Placental epithelial cell (primary cell): ENCODE results near the gene UNC5CL. TPM values are rescaled to one million over a fixed set of nuclear protein-coding genes. Genes with fewer than 3 reads are reported as not detected.

ENCODE experiments used
- total RNA-seq: library from RNA; depleted of rRNA; stranded (reverse); fragments of >200 nt; gene quantifications from 2 replicates; pipeline ENCODE4 v1.2.3, GENCODE V29; 2012

UNC5CL gene, protein sequence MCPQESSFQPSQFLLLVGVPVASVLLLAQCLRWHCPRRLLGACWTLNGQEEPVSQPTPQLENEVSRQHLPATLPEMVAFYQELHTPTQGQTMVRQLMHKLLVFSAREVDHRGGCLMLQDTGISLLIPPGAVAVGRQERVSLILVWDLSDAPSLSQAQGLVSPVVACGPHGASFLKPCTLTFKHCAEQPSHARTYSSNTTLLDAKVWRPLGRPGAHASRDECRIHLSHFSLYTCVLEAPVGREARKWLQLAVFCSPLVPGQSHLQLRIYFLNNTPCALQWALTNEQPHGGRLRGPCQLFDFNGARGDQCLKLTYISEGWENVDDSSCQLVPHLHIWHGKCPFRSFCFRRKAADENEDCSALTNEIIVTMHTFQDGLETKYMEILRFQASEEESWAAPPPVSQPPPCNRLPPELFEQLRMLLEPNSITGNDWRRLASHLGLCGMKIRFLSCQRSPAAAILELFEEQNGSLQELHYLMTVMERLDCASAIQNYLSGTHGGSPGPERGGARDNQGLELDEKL
- 0.22 and 0.39 TPM in 2 replicates for total RNA-seq

DNA sequence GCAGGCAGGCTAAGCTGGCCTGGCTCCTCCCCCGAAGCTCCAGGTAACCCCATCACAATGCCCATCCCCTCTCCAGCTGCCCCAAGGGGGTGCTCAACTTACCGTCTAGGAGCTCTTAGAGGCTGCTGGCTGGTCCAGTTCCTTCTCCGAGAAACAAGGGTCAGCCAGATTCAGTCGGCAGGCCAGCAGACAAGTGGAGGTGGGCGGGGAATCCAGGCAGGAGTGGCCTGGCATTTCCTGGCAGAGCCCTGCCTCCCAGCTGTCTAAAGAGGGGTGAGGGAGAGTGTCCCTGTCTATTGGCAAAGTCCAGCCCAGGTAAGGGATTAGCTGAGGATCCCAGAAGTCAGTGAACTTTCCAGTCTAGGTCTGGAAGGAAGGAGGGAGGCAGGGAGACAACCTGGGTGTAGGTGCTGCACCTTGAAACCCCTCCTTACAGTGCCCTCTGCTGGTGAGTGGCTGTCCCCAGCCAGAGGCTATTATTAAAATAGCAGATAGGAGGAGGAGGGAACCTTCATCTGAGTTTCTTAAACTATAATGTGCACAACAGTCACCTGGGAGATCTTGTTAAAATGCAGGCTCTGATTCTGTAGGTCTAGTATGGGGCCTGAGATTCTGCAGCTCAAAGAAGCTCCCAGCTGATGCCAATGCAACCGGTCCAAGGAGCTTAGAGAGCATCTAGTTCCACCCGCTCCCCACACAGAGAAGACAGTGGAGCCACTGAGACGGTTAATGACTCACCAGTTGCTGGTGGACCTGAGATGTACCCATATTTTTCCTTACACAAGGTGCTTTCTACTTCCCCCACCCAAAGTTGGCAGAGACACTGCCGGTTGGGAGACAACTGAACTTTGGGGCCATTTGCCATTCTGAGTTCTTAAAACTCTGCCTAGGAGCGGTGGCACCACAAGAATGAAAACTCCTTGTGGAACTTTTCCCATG, at the start of gene UNC5CL:
Gene UNC5CL, minus strand, starts transcription at position 162 of the 939 bp plus-strand sequence. CDS start 4,147 bp downstream, outside the sequence.

DNA sequence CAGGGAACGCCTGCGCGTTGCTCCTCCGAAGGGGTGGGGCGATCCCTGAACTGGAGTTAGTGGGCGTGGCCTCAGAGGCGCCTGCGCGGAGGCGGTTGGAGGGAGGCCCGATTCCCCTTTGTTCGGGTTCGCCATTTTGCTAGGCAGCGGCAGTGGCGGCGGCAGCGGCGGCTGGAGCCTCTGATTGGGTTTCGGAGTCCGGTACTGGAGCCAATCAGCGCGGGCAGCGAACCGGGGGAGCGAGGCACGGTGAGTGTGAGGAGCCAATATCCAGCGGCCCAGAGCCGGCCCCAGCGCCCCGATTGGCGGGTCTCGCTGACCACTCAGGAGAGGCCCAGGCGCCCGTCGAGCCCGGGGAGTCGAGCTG, 33.8 kb upstream of the UNC5CL start, which contains the start of gene NFYA:
Gene NFYA, plus strand, starts transcription at position 139 of the 367 bp plus-strand sequence. CDS start 6,116 bp downstream, outside the sequence.

DNA sequence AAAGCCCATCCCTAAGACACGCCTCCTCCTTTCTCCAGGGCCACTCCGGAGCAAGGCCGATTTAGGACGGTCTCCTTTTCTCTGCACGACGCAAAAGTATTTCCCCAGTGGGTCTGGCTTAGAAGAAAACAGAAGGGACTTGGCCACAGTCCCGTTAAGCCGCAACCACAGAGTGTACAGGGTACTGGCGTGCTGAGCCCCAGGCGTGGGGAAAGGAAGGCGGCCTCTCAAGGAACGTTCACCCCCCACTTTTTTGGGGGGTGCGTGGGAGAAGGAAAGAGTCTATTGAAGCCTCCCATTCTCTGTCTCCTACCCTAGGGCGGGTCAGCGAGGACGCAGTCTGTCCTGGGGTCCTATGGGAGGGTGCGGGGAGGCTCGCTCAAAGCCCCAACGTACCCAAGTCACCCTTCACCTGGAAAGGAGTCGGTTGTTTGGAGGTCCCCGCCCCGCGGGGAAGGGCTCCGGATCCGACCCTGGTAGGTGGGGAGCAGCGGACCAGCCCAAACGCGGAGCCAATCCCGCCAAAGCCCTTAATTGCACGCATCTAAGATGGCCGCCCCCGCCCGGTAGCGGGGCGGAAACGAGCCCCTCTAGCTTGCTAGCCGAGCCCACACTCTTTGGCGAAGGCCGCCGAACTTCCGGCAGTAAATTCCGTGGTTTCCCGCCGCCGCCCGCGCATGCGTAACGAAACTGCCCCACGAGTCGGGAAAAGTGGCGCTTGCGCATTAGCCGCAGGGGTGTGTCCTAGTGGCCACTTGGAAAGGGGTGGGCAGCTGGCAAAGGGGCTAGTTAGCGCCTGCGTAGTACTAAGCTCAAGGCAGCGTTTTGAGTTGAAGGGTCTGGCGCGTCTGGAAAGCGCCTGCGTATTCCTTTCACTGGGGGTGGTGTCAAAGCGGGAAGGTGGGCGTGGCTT, 33.2 kb upstream of the UNC5CL start, which contains the start of gene OARD1:
Gene OARD1, minus strand, starts transcription at position 434 of the 913 bp plus-strand sequence. CDS start 722 bp downstream, outside the sequence.

DNA sequence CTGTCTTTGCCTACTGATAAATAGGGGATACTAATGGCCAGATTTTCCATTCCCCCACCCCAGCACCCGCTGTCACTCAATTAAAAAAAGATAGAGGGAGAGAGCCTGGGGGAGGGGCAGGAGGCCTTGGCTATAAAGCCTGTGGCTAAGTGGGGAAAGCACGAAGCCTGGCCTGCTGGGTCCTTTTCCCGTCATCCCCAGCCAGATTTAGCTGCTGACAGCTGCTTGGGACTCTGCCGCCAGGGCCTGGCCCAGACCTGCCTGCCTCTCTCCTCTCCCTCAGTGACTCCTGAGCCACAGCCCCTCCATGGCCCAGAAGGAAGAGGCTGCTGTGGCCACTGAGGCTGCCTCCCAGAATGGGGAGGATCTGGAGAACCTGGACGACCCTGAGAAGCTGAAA, 14.0 kb upstream of the UNC5CL start, which contains the start of gene APOBEC2:
Gene APOBEC2, plus strand, starts transcription at position 162 of the 400 bp plus-strand sequence. Its CDS starts 146 bp downstream, at position 308.

DNA sequence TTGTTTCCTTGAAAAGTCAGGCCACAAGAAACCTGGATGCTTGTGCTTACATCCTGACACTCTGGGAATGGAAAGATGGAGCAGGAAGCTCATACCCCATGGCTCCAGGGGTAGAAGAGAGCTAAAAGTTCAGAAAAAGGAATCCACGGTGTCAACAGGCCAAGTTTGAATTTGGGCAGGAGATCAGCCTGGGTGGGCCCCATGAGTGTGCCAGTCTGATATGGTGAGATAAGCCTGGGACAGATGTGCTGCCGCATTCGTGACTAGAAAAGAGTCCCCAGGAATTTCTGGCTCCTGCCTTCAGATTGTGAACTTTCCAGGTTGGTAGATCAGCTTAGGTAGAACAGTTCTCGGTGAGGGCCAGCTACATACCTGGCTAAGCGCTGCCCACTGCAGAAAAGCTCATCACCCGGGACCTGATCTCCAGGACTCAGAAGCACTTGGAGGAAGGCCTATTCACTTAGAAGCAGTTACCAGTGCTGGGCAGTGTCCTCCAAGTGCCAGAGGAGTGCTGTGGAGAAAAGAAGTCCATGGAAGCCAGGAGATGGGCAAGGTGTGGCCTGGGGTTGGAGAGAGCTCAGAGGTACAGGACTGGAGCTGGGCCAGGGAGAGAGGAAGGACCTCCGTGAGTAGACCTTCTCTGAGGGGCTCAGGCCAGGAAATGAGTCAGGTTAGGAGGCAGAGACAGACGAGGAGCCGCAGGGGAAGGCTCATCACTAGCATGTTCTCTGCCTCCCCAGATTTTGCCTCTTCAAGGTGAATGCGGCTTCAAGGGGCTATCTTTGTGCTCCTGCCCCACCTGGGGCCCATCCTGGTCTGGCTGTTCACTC, 3.4 kb upstream of the UNC5CL start, which contains the start of gene TSPO2:
Gene TSPO2, plus strand, starts transcription at position 242 of the 830 bp plus-strand sequence. Its CDS starts 519 bp downstream, at position 761.

Other genes with a start within 250 kb of the UNC5CL start
- gene TSPO2, start 3.2 kb upstream of the UNC5CL start, total RNA-seq, result not detected in 2 replicates
- not detected in 2 replicates for gene APOBEC2, start 14.0 kb upstream of the UNC5CL start, total RNA-seq
- 8.2 and 24.3 TPM in 2 replicates for gene OARD1, start 33.1 kb upstream of the UNC5CL start, total RNA-seq
- 14.2 and 23.6 TPM in 2 replicates for gene NFYA, start 33.8 kb upstream of the UNC5CL start, total RNA-seq
- gene TREML1, start 115.1 kb upstream of the UNC5CL start, total RNA-seq, result not detected in 2 replicates
- gene TREM2, start 123.9 kb upstream of the UNC5CL start, total RNA-seq, result not detected in 2 replicates
- gene TREML2, start 161.9 kb upstream of the UNC5CL start, total RNA-seq, result not detected in 2 replicates
- gene TREML4, start 189.1 kb upstream of the UNC5CL start, total RNA-seq, result not detected in 2 replicates
- not detected in 2 replicates for gene TREM1, start 247.5 kb upstream of the UNC5CL start, total RNA-seq